HG03378 (cell line): ENCODE measurements around the gene ALLC.

Experiments
- ATAC-seq: cut with Tn5 transposase; IDR thresholded peaks from one replicate; pipeline ENCODE4 v1.9.1; 2021; ENCODE audit warnings: mild to moderate bottlenecking, moderate library complexity; ENCODE audit not compliant: unreplicated experiment

Gene ALLC

GRCh38 chr2:3639015-3639630 lies 18.9 kb upstream of the ALLC start:
- no peak for ATAC-seq

- ATAC-seq, result no peak
Measured at GRCh38 chr2:3639653-3640052, 18.3 kb upstream of the ALLC start.

GRCh38 chr2:3641181-3641580 lies 16.8 kb upstream of the ALLC start:
- no peak for ATAC-seq

GRCh38 chr2:3641841-3642421 lies 16.1 kb upstream of the ALLC start:
- ATAC-seq, result no peak

GRCh38 chr2:3642521-3643215 lies 15.3 kb upstream of the ALLC start:
- ATAC-seq, result no peak

- ATAC-seq, result no peak
Measured at GRCh38 chr2:3643371-3644245, 14.4 kb upstream of the ALLC start.

- peak; percentile 79 for ATAC-seq
Measured at GRCh38 chr2:3644246-3644525, 13.8 kb upstream of the ALLC start.

GRCh38 chr2:3644891-3645605 lies 13.0 kb upstream of the ALLC start:
- no peak for ATAC-seq

GRCh38 chr2:3645745-3646389 lies 12.1 kb upstream of the ALLC start:
- ATAC-seq, result no peak

GRCh38 chr2:3646446-3646845 lies 11.6 kb upstream of the ALLC start:
- ATAC-seq, result no peak

- no peak for ATAC-seq
Measured at GRCh38 chr2:3647246-3647645, 10.8 kb upstream of the ALLC start.

GRCh38 chr2:3647831-3648651 lies 10.0 kb upstream of the ALLC start:
- no peak for ATAC-seq

GRCh38 chr2:3648652-3649177 lies 9.3 kb upstream of the ALLC start:
- ATAC-seq, result no peak

- ATAC-seq, result no peak
Measured at GRCh38 chr2:3649581-3649980, 8.4 kb upstream of the ALLC start.

GRCh38 chr2:3650140-3650920 lies 7.7 kb upstream of the ALLC start:
- no peak for ATAC-seq

- ATAC-seq, result peak; percentile 84
Measured at GRCh38 chr2:3651691-3652648, 6.0 kb upstream of the ALLC start.

GRCh38 chr2:3652896-3653625 lies 4.9 kb upstream of the ALLC start:
- ATAC-seq, result no peak
